GM04504 (cell line): Measurements from ENCODE around the gene NELL2.
"Not testable (repeated sequence)": the region's sequence is repeated elsewhere in the genome, so short reads cannot be mapped to it uniquely, and the experiment has no call there.

ENCODE experiments used
- DNase-seq: peaks from one replicate; pipeline ENCODE4 v3.0.0-alpha.2; 2012; ENCODE audit warnings: low read depth

NELL2 gene

DNA sequence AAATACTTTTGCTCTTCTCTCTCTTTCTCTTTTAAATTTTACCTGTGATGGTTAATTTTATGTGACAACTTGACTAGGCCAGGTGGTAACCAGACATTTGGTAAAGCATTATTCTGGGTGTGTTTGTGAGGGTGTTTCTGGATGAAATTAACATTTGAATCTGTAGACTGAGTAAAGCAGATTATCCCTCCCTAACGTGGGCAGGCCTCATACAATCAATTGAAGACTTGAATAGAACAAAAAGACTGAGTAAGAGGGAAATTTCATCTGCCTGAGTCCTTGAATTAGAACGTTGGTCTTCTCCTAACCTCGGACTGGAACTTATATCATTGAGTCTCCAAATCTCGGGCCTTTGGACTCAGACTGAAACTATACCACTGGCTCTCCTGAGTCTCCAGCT lies 182.1 kb downstream of the NELL2 start:
- no peak for DNase-seq

DNA sequence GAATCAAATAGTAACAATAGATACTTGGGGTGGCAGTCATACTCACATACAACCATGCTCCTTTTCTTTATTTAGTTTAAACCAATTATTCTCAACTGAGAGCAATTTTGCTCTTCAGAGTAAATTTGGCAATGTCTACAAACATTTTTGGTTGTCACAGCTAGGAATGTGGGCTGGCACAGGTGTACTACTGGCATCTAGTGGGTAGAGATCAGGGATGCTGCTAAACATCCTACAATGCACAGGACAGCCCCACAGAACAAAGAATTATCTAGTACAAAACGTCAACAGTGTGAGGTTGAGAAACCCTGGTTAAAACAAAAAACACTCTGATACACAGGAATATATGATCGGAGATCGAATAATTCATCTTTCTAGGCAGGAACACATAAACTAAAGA lies 186.5 kb downstream of the NELL2 start:
- no peak for DNase-seq

GRCh38 chr12:44686821-44687432 lies 189.2 kb downstream of the NELL2 start:
- not testable (repeated sequence) for DNase-seq

DNA sequence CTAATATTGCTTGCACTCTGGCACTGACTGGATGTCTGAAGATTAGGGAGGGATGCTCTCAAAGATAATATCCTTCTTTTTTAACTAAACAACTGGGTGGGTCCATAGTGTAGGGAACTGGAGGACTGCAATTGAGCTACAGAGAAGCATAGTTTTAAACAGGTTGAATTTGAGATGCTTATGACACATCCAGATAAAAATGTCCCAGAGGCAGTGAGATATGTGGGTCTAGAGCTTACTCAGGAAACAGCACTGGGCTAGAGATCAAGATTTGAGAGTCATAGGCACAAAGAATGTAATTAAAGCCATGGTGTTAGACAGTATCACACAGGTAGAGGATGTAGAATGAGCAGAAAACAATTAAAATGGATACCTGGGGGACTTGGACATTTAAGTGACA lies 198.4 kb downstream of the NELL2 start:
- DNase-seq: no peak

DNA sequence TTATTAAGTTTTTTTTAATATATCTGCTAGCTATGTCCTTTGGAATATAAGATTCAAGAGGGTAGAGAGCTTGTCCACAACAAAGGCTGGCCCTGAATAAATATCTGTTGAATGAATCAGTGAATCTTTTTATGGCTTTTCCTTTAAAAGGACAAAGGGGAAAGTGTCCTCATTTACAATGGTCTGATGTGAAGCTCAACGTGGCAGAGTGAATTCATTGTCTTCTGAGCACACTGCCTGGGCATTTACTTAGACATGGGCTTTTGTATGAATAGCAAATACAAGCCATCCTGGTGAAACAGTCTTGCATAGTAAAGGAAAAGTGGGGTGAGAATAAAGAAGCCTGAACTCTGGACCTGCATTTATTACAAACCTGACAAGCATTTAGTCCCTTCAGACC lies 201.2 kb downstream of the NELL2 start:
- DNase-seq: no peak

GRCh38 chr12:44673811-44674210 lies 202.3 kb downstream of the NELL2 start:
- no peak for DNase-seq

- no peak for DNase-seq
These were observed 204.1 kb downstream of the NELL2 start for GRCh38 chr12:44672042-44672441.

- DNase-seq: no peak
These were observed 207.7 kb downstream of the NELL2 start for GRCh38 chr12:44668443-44668842.

DNA sequence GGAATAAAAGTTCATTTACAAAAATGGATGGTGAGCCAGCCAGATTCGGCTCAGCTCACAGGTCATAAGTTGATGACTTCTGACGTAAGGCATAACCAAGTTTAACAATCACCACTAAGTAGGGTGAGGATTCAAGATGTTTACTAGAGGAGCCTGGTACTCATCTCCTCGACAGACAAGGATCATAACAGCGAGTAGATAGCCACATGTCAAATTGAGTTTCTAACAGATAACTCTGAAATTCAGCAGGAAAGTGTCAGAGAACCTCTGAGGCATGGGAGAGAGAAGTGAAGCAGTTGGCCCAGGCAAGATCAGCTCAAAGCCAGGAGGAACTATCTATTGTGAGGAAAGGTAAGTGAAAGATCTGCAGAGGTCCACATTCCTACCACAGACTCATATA lies 208.7 kb downstream of the NELL2 start:
- DNase-seq: no peak

DNA sequence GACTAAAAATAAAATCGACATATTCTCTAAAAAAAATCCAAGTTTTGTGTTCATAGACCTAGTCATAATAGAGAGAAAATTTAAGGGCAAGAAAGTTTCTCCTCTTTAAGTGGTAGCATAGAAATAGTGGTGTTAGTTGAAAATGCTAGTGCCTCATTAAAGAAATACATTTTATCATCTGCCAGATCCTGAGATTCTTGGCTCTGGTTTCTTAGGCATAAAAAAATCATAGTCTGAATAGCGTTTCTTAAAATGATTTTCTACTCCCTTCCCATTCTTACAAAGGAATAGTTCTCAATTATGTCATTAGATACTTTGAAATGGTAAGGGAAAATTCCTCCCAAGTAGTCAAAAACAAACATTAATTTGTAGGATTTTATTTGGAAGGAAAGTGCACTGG lies 212.8 kb downstream of the NELL2 start:
- no peak for DNase-seq

DNA sequence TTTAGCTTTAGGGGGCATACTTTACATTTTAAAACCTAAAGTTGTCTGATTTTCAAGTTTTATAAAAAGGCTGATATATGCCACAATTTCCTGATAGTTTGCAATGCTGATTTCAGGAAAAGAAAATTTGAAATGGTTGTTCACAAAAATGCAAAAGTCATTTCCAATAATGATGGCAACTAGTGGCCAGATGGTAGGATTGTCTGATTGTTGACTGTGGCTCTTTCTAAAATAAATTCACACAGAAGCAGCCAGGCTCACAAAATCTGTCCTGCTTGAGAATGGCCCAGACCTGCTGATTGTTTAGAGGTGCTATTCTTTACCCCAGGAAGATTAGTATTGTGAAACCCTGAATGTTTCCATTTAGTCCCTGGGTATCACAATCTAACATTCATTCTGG lies 220.3 kb downstream of the NELL2 start:
- DNase-seq: no peak

- DNase-seq: no peak
These were observed 221.2 kb downstream of the NELL2 start for GRCh38 chr12:44654646-44655639.

DNA sequence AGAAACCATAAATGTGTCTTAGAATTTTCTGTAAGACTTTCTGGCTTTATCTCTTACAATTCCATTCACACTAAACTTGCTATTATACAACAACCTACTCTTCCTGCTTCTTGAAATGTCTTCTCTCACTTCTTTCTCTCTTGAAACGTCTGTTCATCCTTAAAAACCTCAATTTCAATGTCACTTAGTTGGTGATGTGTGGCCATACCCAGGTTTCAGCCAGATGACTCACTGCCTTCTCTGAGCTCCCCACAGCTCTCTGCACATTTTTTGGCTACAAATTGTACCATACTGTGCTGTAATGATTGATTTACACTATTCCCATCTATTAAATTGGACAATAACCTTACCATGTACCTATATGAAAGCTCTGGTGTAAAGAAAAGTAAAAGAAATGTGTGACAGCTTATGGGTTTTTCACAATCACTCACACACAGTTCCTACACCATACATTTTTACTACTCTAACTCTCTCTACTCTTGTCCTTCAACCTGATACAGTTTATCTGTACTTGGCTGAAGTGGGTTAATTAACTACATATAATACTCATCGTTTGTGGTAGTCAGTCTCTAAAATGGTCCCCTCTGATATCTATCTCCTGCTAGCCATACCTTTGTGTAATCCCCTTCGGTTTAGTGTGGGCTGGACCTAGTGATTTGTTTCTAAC lies 222.1 kb downstream of the NELL2 start:
- no peak for DNase-seq

GRCh38 chr12:44649693-44650092 lies 226.4 kb downstream of the NELL2 start:
- DNase-seq: no peak

DNA sequence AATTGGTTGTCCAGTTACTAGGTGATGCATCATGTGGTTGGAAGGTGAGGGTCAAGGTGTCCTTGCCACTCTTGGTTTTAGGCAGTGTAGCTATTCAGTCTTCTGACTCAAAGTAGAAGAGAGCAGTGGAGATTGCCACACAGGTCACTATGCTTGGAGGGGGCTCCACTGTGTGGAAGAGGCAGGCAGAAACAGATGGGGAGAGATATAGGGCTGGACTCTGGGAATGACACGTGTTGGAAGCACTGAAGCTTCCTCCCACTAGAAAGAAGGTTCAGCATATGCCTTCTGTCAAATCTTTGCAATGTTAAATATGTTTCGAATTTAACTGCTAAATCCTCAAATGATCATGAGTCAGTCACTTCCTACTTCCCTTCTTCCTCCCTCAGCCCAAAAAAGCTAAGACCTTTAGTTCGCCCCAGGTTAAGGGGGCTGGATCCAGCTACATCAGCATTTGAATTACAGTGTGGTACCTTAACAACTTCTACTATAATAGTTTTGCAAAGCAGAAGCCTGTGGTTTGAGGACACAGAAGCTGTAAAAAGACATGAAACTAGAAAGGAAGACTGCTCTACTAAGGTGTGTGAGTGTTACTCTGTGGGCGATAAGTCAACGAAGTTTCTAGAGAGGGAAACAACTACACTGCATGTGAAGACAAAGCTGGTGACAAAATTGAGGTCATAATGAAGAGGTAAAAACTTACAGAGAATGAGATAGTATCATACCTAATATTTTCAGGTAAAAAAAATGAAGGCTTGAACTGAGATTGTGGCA lies 228.0 kb downstream of the NELL2 start:
- no peak for DNase-seq

GRCh38 chr12:44640427-44641190 lies 235.5 kb downstream of the NELL2 start:
- DNase-seq: no peak

DNA sequence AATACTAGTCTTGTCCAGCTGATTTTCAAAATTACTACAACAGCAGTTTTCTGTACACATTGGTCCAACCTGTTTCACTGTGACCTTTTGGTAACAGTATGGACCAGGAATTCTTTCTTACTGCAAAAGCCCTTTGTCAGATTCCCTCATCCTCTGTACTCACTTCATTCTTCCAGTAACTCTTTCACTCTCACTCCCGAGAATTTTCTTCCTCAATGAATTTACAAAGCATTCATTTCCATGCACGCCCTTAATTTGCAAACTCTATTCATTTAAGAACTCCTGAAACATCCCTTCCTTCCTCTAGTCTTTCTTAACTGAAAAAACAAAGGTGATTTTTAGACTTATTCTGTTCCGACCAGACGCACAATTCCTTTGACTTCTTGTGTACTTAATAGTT lies 238.2 kb downstream of the NELL2 start:
- no peak for DNase-seq

DNA sequence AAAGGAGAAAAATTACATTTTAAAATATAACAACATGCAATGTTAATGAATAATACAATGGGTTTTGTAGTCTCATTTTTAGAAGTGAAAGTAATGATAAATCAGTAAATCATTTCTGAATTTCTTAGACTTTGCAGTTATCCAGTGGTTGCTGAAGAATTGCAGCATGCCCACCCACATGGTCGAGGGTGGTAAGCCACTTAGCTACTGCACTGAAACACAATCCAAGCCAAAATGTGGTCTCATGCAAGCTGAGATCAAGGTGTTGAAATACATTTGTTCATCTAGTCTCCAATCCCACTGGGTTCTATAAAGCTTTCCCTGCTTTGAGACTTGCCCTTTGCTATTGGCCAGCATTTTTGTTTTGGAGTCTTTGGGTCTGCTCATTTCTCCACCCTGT lies 247.9 kb downstream of the NELL2 start:
- no peak for DNase-seq

DNA sequence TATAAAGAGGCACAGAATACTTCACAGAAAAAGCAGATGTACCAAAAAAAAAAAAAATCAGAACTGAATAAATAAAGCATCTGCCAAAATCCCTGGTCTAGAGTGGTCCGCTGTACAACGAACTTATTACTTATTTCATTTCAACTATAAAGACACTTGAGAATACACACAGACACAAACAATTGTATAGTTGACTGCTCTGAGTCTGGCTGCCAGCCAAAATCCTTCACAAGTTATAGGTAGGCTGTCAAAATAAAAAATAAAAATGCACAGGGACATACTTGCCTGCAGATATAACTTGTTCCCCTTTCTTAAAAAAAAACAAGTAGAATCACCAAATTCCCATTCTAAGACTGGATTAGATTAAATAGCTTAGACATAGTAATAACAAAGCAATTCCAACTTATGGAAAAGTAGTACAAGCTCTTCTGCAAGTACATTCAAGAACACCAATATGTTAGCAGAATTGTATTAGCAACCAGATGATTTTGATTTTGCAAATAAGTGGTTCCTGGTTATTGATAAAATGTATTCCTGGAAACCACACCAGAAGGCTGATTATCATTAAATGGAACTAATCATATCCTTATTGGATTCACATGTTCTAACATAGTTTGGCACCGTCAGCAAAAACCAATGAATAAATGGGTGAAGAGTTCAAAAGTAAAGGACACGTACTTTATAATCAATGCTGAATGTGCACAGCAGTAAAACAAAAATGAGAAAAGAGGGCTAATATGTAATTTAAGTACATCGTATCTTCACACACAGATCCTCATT lies 248.5 kb downstream of the NELL2 start:
- no peak for DNase-seq

- DNase-seq: no peak
These were observed 249.2 kb downstream of the NELL2 start for GRCh38 chr12:44626883-44627282.

DNA sequence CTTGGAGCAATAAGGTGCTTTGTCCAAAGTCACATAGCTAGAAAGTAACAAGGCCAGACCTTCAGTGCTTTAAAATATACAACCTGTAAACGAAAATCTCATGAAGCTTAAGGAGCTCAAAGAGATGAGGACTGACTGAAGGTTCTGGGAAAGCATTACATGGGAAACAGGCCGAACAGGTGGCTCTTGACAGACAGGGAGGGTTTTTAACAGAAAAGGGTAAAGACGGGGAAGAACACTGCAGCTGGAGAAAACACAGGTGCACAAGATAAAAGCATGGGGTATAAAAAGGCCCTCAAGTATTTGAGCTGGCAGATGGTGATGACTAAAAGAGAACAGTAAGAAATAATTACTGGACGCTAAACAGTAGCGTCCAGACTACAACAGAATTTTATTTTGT lies 257.2 kb downstream of the NELL2 start:
- no peak for DNase-seq
